Fibroblast of lung (primary cell): ENCODE results near the gene TPST2. TPM values are rescaled to one million over a fixed set of nuclear protein-coding genes. Genes with fewer than 3 reads are reported as not detected.

Experiments
- DNase-seq, 2 donors: peaks; one replicate each; pipeline versions ENCODE4 v3.0.0 to v3.0.0-alpha.2; 2010; ENCODE audit warnings: low read depth in 2 of 2
- H2AFZ ChIP-seq: 2 replicates; pipeline ENCODE4 v1.5.1; 2012; ENCODE audit warnings: low read length, control low read depth, inconsistent platforms
- H3K27ac ChIP-seq: 2 replicates; pipeline ENCODE4 v1.5.1; 2011; ENCODE audit warnings: low read length, control low read depth; ENCODE audit not compliant: insufficient read depth
- H3K27me3 ChIP-seq: 2 replicates; pipeline ENCODE4 v1.5.1; 2011; ENCODE audit warnings: mild to moderate bottlenecking, low read length; ENCODE audit not compliant: control insufficient read depth, insufficient read depth
- H3K36me3 ChIP-seq: 2 replicates; pipeline ENCODE4 v1.5.1; 2011; ENCODE audit warnings: low read length; ENCODE audit not compliant: control insufficient read depth, insufficient read depth
- H3K4me1 ChIP-seq: 2 replicates; pipeline ENCODE4 v1.5.1; 2011; ENCODE audit warnings: low read length; ENCODE audit not compliant: control insufficient read depth, insufficient read depth; ENCODE audit errors: extremely low read depth
- H3K4me2 ChIP-seq: 2 replicates; pipeline ENCODE4 v1.5.1; 2011; ENCODE audit warnings: low read length, control low read depth; ENCODE audit not compliant: insufficient read depth; ENCODE audit errors: extremely low read depth
- H3K4me3 ChIP-seq, 4 experiments: fragments of 200-600 bp in 1 of 4; sonication (generic) in 1 of 4; replicated peaks in 1 of 4; 2 replicates each; pipeline ENCODE4 v1.5.1; 2011 to 2016; ENCODE audit warnings: low read length in 4 of 4, low read depth in 3 of 4, mild to moderate bottlenecking in 3 of 4, control low read depth in 2 of 4, inconsistent platforms in 1 of 4, mixed read lengths in 1 of 4; ENCODE audit not compliant: insufficient read depth in 1 of 4; ENCODE audit errors: control extremely low read depth in 1 of 4
- H3K79me2 ChIP-seq: 2 replicates; pipeline ENCODE4 v1.5.1; 2012; ENCODE audit warnings: mild to moderate bottlenecking, low read length, inconsistent platforms; ENCODE audit not compliant: control insufficient read depth, insufficient read depth
- H3K9ac ChIP-seq: 2 replicates; pipeline ENCODE4 v1.5.1; 2011; ENCODE audit warnings: mild to moderate bottlenecking, low read length, control low read depth; ENCODE audit not compliant: insufficient read depth
- H3K9me3 ChIP-seq: 2 replicates; pipeline ENCODE4 v1.5.1; 2012; ENCODE audit warnings: low read depth, low read length; ENCODE audit not compliant: control insufficient read depth, insufficient read depth
- H4K20me1 ChIP-seq: 2 replicates; pipeline ENCODE4 v1.5.1; 2011; ENCODE audit warnings: low read length; ENCODE audit not compliant: control insufficient read depth, insufficient read depth; ENCODE audit errors: extremely low read depth
- EZH2 ChIP-seq: IDR thresholded peaks from 2 replicates; pipeline ENCODE4 v1.5.1; 2012; ENCODE audit warnings: low read length, control low read depth, mild to moderate bottlenecking; ENCODE audit errors: missing control alignments
- polyA plus RNA-seq, 2 donors: library from polyadenylated mRNA; depleted of rRNA in 1 of 2; stranded (reverse) in 1 of 2; unstranded in 1 of 2; fragments of >200 nt; gene quantifications; 2 replicates each; pipeline ENCODE4 v1.2.1, GENCODE V29; 2011 to 2012; ENCODE audit warnings: missing spikeins in 1 of 2
- total RNA-seq: library from RNA; depleted of rRNA; stranded (reverse); fragments of >200 nt; gene quantifications from 2 replicates; pipeline ENCODE4 v1.2.1, GENCODE V29; 2014
- TF ChIP-seq, protein P1 (sequence below), 2 donors: IDR thresholded peaks in 1 of 2; conservative IDR thresholded peaks in 1 of 2; 1 replicate in 1 of 2; 2 replicates in 1 of 2; pipeline ENCODE4 v1.5.1; 2011 to 2012; ENCODE audit warnings: low read length in 2 of 2, control low read depth in 1 of 2, inconsistent platforms in 1 of 2, low read depth in 1 of 2, mild to moderate bottlenecking in 1 of 2

The TPST2 gene
- total and polyA plus RNA-seq, 2 donors (not counting 1 experiment from before 2014, with no cell fraction given) = 32.5 to 35.0 TPM

- TF ChIP-seq, protein P1, sequence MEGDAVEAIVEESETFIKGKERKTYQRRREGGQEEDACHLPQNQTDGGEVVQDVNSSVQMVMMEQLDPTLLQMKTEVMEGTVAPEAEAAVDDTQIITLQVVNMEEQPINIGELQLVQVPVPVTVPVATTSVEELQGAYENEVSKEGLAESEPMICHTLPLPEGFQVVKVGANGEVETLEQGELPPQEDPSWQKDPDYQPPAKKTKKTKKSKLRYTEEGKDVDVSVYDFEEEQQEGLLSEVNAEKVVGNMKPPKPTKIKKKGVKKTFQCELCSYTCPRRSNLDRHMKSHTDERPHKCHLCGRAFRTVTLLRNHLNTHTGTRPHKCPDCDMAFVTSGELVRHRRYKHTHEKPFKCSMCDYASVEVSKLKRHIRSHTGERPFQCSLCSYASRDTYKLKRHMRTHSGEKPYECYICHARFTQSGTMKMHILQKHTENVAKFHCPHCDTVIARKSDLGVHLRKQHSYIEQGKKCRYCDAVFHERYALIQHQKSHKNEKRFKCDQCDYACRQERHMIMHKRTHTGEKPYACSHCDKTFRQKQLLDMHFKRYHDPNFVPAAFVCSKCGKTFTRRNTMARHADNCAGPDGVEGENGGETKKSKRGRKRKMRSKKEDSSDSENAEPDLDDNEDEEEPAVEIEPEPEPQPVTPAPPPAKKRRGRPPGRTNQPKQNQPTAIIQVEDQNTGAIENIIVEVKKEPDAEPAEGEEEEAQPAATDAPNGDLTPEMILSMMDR (conservative IDR thresholded peaks at IDR 0.05 in 1 of 2, IDR thresholded peaks at IDR 0.05 in 1 of 2; ENCODE audit: low read depth in 1 of 2, low read length in 2 of 2) = no peak
- TF ChIP-seq EZH2 = no peak
- H3K4me3 ChIP-seq = no peak overlapping the region
- H3K27me3 ChIP-seq = no peaks in the 10 kb centered on the region
- H3K36me3 ChIP-seq = no peaks in the 10 kb centered on the region
- DNase-seq = no peak
- no peak overlapping the region for H2AFZ ChIP-seq
- H3K79me2 ChIP-seq = no peaks in the 10 kb centered on the region
- no peak overlapping the region for H3K4me2 ChIP-seq
- no peaks in the 10 kb centered on the region for H4K20me1 ChIP-seq
- H3K9me3 ChIP-seq = no peaks in the 10 kb centered on the region
- no peak overlapping the region for H3K9ac ChIP-seq
- H3K27ac ChIP-seq = no peak overlapping the region
- peaks cover 3% of the 10 kb centered on the region for H3K4me1 ChIP-seq
Observed at GRCh38 chr22:26527574-26528465, 62.1 kb downstream of the TPST2 start.

GRCh38 chr22:26527167-26527566, 62.8 kb downstream of the TPST2 start:
- Histone ChIP-seq H3K9ac (no peak overlapping the region), H2AFZ (no peak overlapping the region), H3K9me3 (no peaks in the 10 kb centered on the region), H4K20me1 (no peaks in the 10 kb centered on the region), H3K27me3 (no peaks in the 10 kb centered on the region), H3K4me2 (no peak overlapping the region), H3K36me3 (no peaks in the 10 kb centered on the region), H3K4me3 (no peak overlapping the region), H3K4me1 (peaks cover 3% of the 10 kb centered on the region), H3K27ac (no peak overlapping the region), H3K79me2 (no peaks in the 10 kb centered on the region)
- DNase-seq = no peak
- TF ChIP-seq EZH2 = no peak

- Histone ChIP-seq H3K9ac (no peak overlapping the region), H4K20me1 (no peaks in the 10 kb centered on the region), H3K79me2 (no peaks in the 10 kb centered on the region), H3K36me3 (no peaks in the 10 kb centered on the region), H3K4me1 (peaks cover 3% of the 10 kb centered on the region), H3K9me3 (no peaks in the 10 kb centered on the region), H3K4me3 (no peak overlapping the region), H3K27me3 (no peaks in the 10 kb centered on the region), H3K4me2 (no peak overlapping the region), H3K27ac (no peak overlapping the region), H2AFZ (no peak overlapping the region)
- TF ChIP-seq EZH2 = no peak
- TF ChIP-seq, protein P1 (conservative IDR thresholded peaks at IDR 0.05 in 1 of 2, IDR thresholded peaks at IDR 0.05 in 1 of 2; ENCODE audit: low read depth in 1 of 2, low read length in 2 of 2) = no peak
- no peak for DNase-seq
Observed at GRCh38 chr22:26525946-26526564, 63.9 kb downstream of the TPST2 start.
